Omental fat pad (tissue), 4 donors: ENCODE results near the gene NOS1. TPM values are rescaled to one million over a fixed set of nuclear protein-coding genes. Genes with fewer than 3 reads are reported as not detected.
A peak's percentile ranks its signal among the peaks of the same experiment; 100 is the strongest.
"Not testable (repeated sequence)": the region's sequence is repeated elsewhere in the genome, so short reads cannot be mapped to it uniquely, and the experiment has no call there.

Source experiments
- ATAC-seq: fragments of 150-250 bp; one replicate; pipeline ENCODE4 v1.9.1; 2016; ENCODE audit warnings: mild to moderate bottlenecking, moderate library complexity; ENCODE audit not compliant: low FRiP score
- DNase-seq: peaks from one replicate; pipeline ENCODE4 v3.0.0-alpha.2; 2019; ENCODE audit warnings: low spot score
- CTCF ChIP-seq, 3 donors: fragments of 450-650 bp; IDR thresholded peaks; one replicate each; pipeline ENCODE4 v1.5.1; 2016 to 2017; ENCODE audit warnings: antibody characterized with exemption in 3 of 3, mild to moderate bottlenecking in 3 of 3, moderate library complexity in 2 of 3
- total RNA-seq, 4 donors: library from RNA; depleted of rRNA; stranded (reverse); fragments of >200 nt; gene quantifications; one replicate each; pipeline ENCODE4 v1.1.0, GENCODE V29; 2016

The NOS1 gene
- total RNA-seq, 4 donors from 2014 or later = under 0.01 to 1.4 (median 0.11) TPM

GRCh38 chr12:117387832-117388231, 26.4 kb upstream of the NOS1 start:
- ATAC-seq = no peak

GRCh38 chr12:117384735-117385134, 23.3 kb upstream of the NOS1 start:
- TF ChIP-seq CTCF (IDR thresholded peaks at IDR 0.05) = no peak
- DNase-seq (no peak), ATAC-seq (no peak)

More at GRCh38 chr12:117387832-117388231, 26.4 kb upstream of the NOS1 start:
- no peak for TF ChIP-seq CTCF (IDR thresholded peaks at IDR 0.05)
- no peak for DNase-seq

GRCh38 chr12:117380083-117380482, 18.7 kb upstream of the NOS1 start:
- no peak for DNase-seq
- TF ChIP-seq CTCF (IDR thresholded peaks at IDR 0.05) = no peak
- no peak for ATAC-seq

- no peak for TF ChIP-seq CTCF (IDR thresholded peaks at IDR 0.05)
- DNase-seq (no peak), ATAC-seq (no peak)
Measured at GRCh38 chr12:117377758-117378157, 16.3 kb upstream of the NOS1 start.

- ATAC-seq (no peak), DNase-seq (no peak)
- TF ChIP-seq CTCF (IDR thresholded peaks at IDR 0.05) = no peak
Measured at GRCh38 chr12:117370588-117370987, 9.2 kb upstream of the NOS1 start.

- not testable (repeated sequence) for ATAC-seq, DNase-seq
Measured at GRCh38 chr12:117370000-117370399, 8.6 kb upstream of the NOS1 start.

- TF ChIP-seq CTCF (IDR thresholded peaks at IDR 0.05) = peak in 1 of 3 donors; percentile 56
- DNase-seq = peak; percentile 37
- ATAC-seq = no peak
Measured at GRCh38 chr12:117367006-117367638, 5.7 kb upstream of the NOS1 start.
